GM10847 (cell line): Measurements from ENCODE around the gene GRM8.

Source experiments
- POLR2A ChIP-seq: IDR thresholded peaks from 2 replicates; pipeline ENCODE4 v1.6.1; 2011; ENCODE audit not compliant: insufficient read length; ENCODE audit errors: extremely low read depth

GRM8 gene

GRCh38 chr7:127251036-127251464, 1.7 kb downstream of the GRM8 start:
- TF ChIP-seq POLR2A, result no peak

- TF ChIP-seq POLR2A, result no peak
Measured at GRCh38 chr7:127250312-127251035, 2.3 kb downstream of the GRM8 start.

- no peak for TF ChIP-seq POLR2A
Measured at GRCh38 chr7:127245607-127246006, 7.1 kb downstream of the GRM8 start.

- TF ChIP-seq POLR2A, result no peak
Measured at GRCh38 chr7:127245002-127245401, 7.7 kb downstream of the GRM8 start.

- no peak for TF ChIP-seq POLR2A
Measured at GRCh38 chr7:127239814-127240213, 12.9 kb downstream of the GRM8 start.

GRCh38 chr7:127233630-127234029, 19.1 kb downstream of the GRM8 start:
- TF ChIP-seq POLR2A, result no peak

- no peak for TF ChIP-seq POLR2A
Measured at GRCh38 chr7:127231415-127231814, 21.3 kb downstream of the GRM8 start.

- no peak for TF ChIP-seq POLR2A
Measured at GRCh38 chr7:127230192-127230925, 22.4 kb downstream of the GRM8 start.

GRCh38 chr7:127226685-127227374, 25.9 kb downstream of the GRM8 start:
- no peak for TF ChIP-seq POLR2A

- no peak for TF ChIP-seq POLR2A
Measured at GRCh38 chr7:127221731-127222130, 31.0 kb downstream of the GRM8 start.

GRCh38 chr7:127214956-127215718, 37.6 kb downstream of the GRM8 start:
- TF ChIP-seq POLR2A, result no peak

GRCh38 chr7:127209886-127210285, 42.9 kb downstream of the GRM8 start:
- TF ChIP-seq POLR2A, result no peak

GRCh38 chr7:127208860-127209259, 43.9 kb downstream of the GRM8 start:
- no peak for TF ChIP-seq POLR2A

GRCh38 chr7:127208351-127208750, 44.4 kb downstream of the GRM8 start:
- TF ChIP-seq POLR2A, result no peak

GRCh38 chr7:127207806-127208205, 44.9 kb downstream of the GRM8 start:
- no peak for TF ChIP-seq POLR2A

- TF ChIP-seq POLR2A, result no peak
Measured at GRCh38 chr7:127207230-127207629, 45.5 kb downstream of the GRM8 start.

- TF ChIP-seq POLR2A, result no peak
Measured at GRCh38 chr7:127194571-127194970, 58.2 kb downstream of the GRM8 start.
